ENCODE measurements around the gene MIS18A. TPM values are rescaled to one million over a fixed set of nuclear protein-coding genes. Genes with fewer than 3 reads are reported as not detected.

Gene MIS18A
- total RNA-seq, 4 donors from 2014 or later = 5.5 to 9.5 (median 7.9) TPM

DNA sequence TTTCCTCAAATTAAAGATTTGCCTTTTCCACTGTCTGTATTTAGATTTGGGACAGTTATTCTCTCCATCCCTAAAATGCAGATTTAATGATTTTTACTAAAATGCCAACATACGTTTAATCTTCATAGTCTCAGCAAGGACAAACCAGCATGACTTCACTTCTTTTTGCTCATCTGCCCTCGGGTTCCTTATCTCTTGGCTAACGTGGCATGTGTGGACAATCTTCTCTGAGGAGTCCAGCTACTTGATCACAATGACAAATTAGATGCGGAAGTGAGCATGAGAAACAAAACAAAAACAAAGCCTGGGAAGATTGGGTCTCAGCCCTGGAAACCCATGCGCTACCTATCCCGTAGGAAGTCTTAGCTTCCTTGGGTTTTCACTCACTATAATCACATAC, 20.8 kb upstream of the MIS18A start:
- no peaks in the 10 kb centered on the region for H3K4me1 ChIP-seq
- WGBS = 87% methylated on average over 6 of the region's 6 CpGs

DNA sequence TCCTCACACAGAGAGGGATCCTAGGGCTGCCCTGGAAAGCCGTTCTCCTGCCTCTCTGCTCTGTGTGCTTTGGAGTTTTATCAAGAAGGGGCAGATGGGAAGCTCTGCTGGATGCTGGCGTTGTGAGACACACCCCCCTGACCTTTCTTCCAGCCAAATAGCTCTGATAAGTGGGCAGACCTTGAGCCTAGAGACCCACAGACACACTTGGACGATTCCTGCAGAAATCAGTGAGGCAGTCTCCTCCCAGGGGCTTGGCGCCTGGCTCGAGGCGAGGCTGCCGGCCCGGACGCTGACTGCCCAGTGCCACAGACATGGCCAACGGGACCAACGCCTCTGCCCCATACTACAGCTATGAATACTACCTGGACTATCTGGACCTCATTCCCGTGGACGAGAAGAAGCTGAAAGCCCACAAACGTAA, 19.8 kb upstream of the MIS18A start, which contains the start of gene MRAP:
Gene MRAP, plus strand, starts transcription at position 198 of the 424 bp plus-strand sequence. Its CDS starts 117 bp downstream, at position 315.
- Histone ChIP-seq H3K9me3 (no peaks in the 10 kb centered on the region), H3K27ac (no peak within 1 kb of the TSS), H3K4me3 (no peak within 1 kb of the TSS), H3K27me3 (no peaks in the 10 kb centered on the region), H3K4me1 (no peaks in the 10 kb centered on the region), H3K36me3 (peaks cover 5% of the 10 kb centered on the region)
- DNase-seq (ENCODE audit: low spot score in 2 of 2) = peak; percentile 42 to 48
- 86% methylated on average over 14 of the region's 14 CpGs for WGBS
- TF ChIP-seq, protein P1, sequence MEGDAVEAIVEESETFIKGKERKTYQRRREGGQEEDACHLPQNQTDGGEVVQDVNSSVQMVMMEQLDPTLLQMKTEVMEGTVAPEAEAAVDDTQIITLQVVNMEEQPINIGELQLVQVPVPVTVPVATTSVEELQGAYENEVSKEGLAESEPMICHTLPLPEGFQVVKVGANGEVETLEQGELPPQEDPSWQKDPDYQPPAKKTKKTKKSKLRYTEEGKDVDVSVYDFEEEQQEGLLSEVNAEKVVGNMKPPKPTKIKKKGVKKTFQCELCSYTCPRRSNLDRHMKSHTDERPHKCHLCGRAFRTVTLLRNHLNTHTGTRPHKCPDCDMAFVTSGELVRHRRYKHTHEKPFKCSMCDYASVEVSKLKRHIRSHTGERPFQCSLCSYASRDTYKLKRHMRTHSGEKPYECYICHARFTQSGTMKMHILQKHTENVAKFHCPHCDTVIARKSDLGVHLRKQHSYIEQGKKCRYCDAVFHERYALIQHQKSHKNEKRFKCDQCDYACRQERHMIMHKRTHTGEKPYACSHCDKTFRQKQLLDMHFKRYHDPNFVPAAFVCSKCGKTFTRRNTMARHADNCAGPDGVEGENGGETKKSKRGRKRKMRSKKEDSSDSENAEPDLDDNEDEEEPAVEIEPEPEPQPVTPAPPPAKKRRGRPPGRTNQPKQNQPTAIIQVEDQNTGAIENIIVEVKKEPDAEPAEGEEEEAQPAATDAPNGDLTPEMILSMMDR (IDR thresholded peaks at IDR 0.05) = no peak
- TF ChIP-seq POLR2A (IDR thresholded peaks at IDR 0.05) = no peak
- no peak for TF ChIP-seq EP300 (IDR thresholded peaks at IDR 0.05)
- no peak for TF ChIP-seq POLR2AphosphoS5 (IDR thresholded peaks at IDR 0.05)

More for the DNA sequence above, 20.8 kb upstream of the MIS18A start:
- Histone ChIP-seq H3K9me3 (no peaks in the 10 kb centered on the region), H3K36me3 (peaks cover 5% of the 10 kb centered on the region), H3K27me3 (no peaks in the 10 kb centered on the region), H3K27ac (no peak overlapping the region), H3K4me3 (no peak overlapping the region)
- DNase-seq (ENCODE audit: low spot score in 2 of 2) = peak in 1 of 2 donors; percentile 8
- TF ChIP-seq POLR2A (IDR thresholded peaks at IDR 0.05) (no peak), POLR2AphosphoS5 (IDR thresholded peaks at IDR 0.05) (no peak), EP300 (IDR thresholded peaks at IDR 0.05) (no peak)
- TF ChIP-seq, protein P1 (IDR thresholded peaks at IDR 0.05) = no peak

DNA sequence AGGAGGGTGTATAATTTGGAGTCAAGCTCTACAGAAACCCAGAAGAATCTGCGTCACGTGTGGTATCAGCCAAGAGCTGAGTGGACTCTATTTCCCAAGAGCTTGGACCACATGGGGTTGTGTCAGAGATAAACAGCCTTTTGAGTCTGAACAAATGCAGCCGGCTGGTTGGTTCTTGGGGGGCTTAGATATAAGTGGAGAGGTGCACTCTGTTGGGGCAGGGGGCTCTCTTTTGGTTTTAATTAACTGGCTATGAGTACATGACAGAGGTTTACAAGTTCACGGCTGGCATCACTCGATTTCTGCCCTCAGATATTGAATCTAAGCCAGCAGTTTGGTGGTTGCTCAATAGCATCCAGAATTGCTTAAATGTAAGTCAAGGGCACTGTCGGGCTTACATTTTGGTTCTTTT, 19.3 kb upstream of the MIS18A start:
- Histone ChIP-seq H3K27me3 (no peaks in the 10 kb centered on the region), H3K36me3 (peaks cover 5% of the 10 kb centered on the region), H3K9me3 (no peaks in the 10 kb centered on the region), H3K4me3 (no peak overlapping the region), H3K27ac (no peak overlapping the region), H3K4me1 (no peaks in the 10 kb centered on the region)
- 84% methylated on average over 6 of the region's 6 CpGs for WGBS
- TF ChIP-seq EP300 (IDR thresholded peaks at IDR 0.05) = no peak
- TF ChIP-seq, protein P1 (IDR thresholded peaks at IDR 0.05) = no peak
- no peak for TF ChIP-seq POLR2A (IDR thresholded peaks at IDR 0.05)
- no peak for TF ChIP-seq POLR2AphosphoS5 (IDR thresholded peaks at IDR 0.05)
- peak; percentile 50 to 59 for DNase-seq (ENCODE audit: low spot score in 2 of 2)

DNA sequence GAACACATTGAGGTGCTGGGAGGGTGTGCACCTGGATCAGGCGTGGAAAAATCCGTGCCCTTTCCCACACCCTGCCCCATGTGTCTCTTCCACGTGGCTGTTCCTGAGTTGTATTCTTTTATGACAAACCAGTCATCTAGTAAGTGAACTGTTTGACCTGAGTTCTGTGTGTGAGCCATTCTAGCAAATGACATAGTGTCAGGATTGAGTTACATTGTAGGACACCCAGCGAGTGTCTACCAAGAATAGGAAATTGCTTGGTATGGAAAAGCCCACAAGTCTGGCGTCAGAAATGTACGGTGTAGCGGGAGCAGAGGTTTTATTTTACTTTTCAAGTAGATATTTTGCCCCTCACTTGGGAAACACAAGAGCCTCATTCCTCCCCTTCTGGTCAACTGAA, 18.6 kb upstream of the MIS18A start:
- no peak overlapping the region for H3K27ac ChIP-seq
- no peak overlapping the region for H3K4me3 ChIP-seq
- H3K36me3 ChIP-seq = peaks cover 5% of the 10 kb centered on the region
- H3K27me3 ChIP-seq = no peaks in the 10 kb centered on the region
- TF ChIP-seq, protein P1 (IDR thresholded peaks at IDR 0.05) = no peak
- TF ChIP-seq POLR2AphosphoS5 (IDR thresholded peaks at IDR 0.05) (no peak), EP300 (IDR thresholded peaks at IDR 0.05) (no peak), POLR2A (IDR thresholded peaks at IDR 0.05) (no peak)
- 92% methylated on average over 5 of the region's 7 CpGs for WGBS
- no peaks in the 10 kb centered on the region for H3K4me1 ChIP-seq
- H3K9me3 ChIP-seq = no peaks in the 10 kb centered on the region
- DNase-seq (ENCODE audit: low spot score in 2 of 2) = peak in 1 of 2 donors; percentile 8

DNA sequence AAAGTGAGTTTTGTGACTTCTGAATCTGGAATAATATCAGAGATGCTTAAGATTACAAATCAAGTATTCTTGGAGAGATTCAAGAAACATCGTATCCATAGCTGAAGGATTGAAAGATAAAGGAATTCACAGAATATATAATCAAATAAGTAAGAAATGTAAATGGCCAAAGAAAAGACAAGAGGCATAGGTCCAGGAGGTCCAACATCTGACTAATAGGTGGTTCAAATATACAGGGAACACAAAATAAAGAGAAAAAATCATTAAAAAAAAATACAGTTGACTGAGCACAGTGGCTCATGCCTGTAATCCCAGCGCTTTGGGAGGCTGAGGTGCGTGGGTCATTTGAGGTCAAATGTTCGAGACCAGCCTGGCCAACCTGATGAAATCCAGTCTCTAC, 6.6 kb upstream of the MIS18A start:
- no peak overlapping the region for H3K4me3 ChIP-seq
- no peaks in the 10 kb centered on the region for H3K27me3 ChIP-seq
- no peaks in the 10 kb centered on the region for H3K9me3 ChIP-seq
- no peak for TF ChIP-seq POLR2AphosphoS5 (IDR thresholded peaks at IDR 0.05)
- TF ChIP-seq EP300 (IDR thresholded peaks at IDR 0.05) = no peak
- TF ChIP-seq POLR2A (IDR thresholded peaks at IDR 0.05) = no peak
- DNase-seq (ENCODE audit: low spot score in 2 of 2) = no peak
- 99% methylated on average over 4 of the region's 4 CpGs for WGBS
- H3K27ac ChIP-seq = no peak overlapping the region
- no peaks in the 10 kb centered on the region for H3K4me1 ChIP-seq
- H3K36me3 ChIP-seq = peaks cover 2% of the 10 kb centered on the region

DNA sequence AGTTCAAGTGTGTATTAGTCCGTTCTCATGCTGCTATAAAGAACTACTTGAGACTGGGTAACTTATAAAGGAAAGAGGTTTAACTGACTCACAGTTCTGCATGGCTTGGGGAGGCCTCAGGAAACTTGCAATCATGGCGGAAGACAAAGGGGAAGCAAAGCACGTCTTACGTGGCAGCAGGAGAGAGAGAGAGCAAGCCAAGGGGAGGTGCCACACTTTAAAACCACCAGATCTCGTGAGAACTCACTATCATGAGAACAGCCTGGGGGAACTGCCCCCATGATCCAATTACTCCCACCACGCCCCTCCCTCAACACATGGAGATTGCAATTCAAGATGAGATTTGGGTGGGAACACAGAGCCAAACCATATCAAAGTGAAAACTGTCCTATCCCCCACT, 4.1 kb upstream of the MIS18A start:
- no peaks in the 10 kb centered on the region for H3K27me3 ChIP-seq
- H3K9me3 ChIP-seq = no peaks in the 10 kb centered on the region
- H3K36me3 ChIP-seq = peaks cover 2% of the 10 kb centered on the region
- no peak overlapping the region for H3K4me3 ChIP-seq
- DNase-seq (ENCODE audit: low spot score in 2 of 2) = no peak
- TF ChIP-seq, protein P1 (IDR thresholded peaks at IDR 0.05) = no peak
- TF ChIP-seq POLR2AphosphoS5 (IDR thresholded peaks at IDR 0.05) (no peak), EP300 (IDR thresholded peaks at IDR 0.05) (no peak), POLR2A (IDR thresholded peaks at IDR 0.05) (no peak)
- H3K4me1 ChIP-seq = peaks cover 16% of the 10 kb centered on the region
- H3K27ac ChIP-seq = no peak overlapping the region
- 82% methylated on average over 6 of the region's 6 CpGs for WGBS
